Measurements from ENCODE around the gene CLDN14. TPM values are rescaled to one million over a fixed set of nuclear protein-coding genes. Genes with fewer than 3 reads are reported as not detected.

Gene CLDN14
- total and polyA plus RNA-seq, 5 experiments from 2014 or later = not detected

GRCh38 chr21:36491209-36491910 is 11.4 kb upstream of the CLDN14 start:
- peaks cover 0 to 15% (median 4%) of the 10 kb centered on the region in 5 donors for H3K27me3 Mint-ChIP-seq
- H3K27ac Mint-ChIP-seq = no peak overlapping the region
- H3K9me3 Mint-ChIP-seq = peaks cover 0 to 6% (median 0%) of the 10 kb centered on the region in 9 donors
- ATAC-seq (no peak), DNase-seq (no peak)
- H3K4me1 Mint-ChIP-seq = peaks cover 0 to 2% (median under 1%) of the 10 kb centered on the region in 4 donors
- H3K36me3 Mint-ChIP-seq = no peaks in the 10 kb centered on the region
- POLR2A ChIA-PET = no interaction called here
- no peak overlapping the region for H3K4me3 Mint-ChIP-seq

DNA sequence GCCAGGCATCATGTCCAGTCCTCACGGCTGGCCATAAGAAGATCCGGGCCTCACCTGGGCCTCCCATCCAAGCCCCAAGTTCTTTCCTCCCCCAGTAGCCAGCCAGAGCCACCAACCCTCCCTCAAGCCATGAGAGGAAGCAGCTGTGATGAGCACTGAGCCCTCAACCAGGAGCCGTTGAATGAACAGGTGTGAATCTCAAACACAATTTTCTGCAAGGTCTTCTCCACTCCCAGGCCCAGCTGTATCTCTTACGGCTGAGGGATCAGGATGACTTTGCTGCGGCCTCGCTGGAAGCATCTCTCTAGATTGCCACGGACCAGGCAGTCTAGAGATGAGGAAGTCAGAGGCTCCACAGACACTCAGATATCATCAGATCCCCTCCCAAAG is 9.8 kb upstream of the CLDN14 start:
- Mint-ChIP-seq H3K4me1 (peaks cover 0 to 2% (median under 1%) of the 10 kb centered on the region in 4 donors), H3K4me3 (no peak overlapping the region), H3K27me3 (peaks cover 0 to 15% (median 7%) of the 10 kb centered on the region in 5 donors), H3K27ac (no peak overlapping the region), H3K9me3 (peaks cover 0 to 2% (median 0%) of the 10 kb centered on the region in 9 donors), H3K36me3 (no peaks in the 10 kb centered on the region)
- DNase-seq = no peak
- ATAC-seq = no peak
- POLR2A ChIA-PET = no interaction called here

GRCh38 chr21:36489103-36489775 is 9.3 kb upstream of the CLDN14 start:
- H3K27ac Mint-ChIP-seq = no peak overlapping the region
- POLR2A ChIA-PET = no interaction called here
- peaks cover 0 to 15% (median 7%) of the 10 kb centered on the region in 5 donors for H3K27me3 Mint-ChIP-seq

DNA sequence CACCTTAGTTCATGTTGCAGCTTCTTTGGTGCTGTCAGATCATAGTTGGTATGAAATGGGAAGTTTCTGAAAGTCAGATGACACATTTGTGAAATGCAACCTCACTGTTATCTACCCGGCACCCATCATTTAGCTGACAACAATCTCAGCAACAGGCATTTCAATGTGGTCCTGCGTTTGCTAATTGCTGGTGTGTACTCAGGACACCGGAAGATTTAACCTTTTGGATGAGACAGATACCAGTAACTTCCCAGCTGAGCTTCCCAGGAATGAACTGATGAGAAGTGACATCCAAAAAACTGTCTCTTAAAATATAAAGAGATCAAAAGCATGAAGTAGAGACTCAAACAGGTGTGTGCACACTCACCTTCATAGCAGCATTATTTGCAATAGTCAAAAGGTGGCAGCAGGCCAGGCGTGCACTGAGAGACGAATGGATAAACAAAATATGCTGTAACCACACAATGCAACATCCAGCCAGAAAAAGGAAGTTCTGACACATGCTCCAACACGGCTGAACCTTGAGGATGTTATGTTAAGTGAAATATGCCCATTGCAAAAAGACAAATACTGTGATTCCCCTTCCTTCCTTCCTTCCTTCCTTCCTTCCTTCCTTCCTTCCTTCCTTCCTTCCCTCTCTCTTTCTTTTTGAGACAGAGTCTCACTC is 7.9 kb upstream of the CLDN14 start:
- Mint-ChIP-seq H3K4me1 (peaks cover 0 to 2% (median under 1%) of the 10 kb centered on the region in 4 donors), H3K36me3 (no peaks in the 10 kb centered on the region), H3K4me3 (no peak overlapping the region), H3K9me3 (no peaks in the 10 kb centered on the region), H3K27me3 (peaks cover 0 to 15% (median 7%) of the 10 kb centered on the region in 5 donors), H3K27ac (peak overlapping the region in 1 of 10 donors; percentile 72)
- ATAC-seq (no peak), DNase-seq (no peak)
- POLR2A ChIA-PET = no interaction called here

More at GRCh38 chr21:36489103-36489775, 9.3 kb upstream of the CLDN14 start:
- Mint-ChIP-seq H3K36me3 (no peaks in the 10 kb centered on the region), H3K4me3 (no peak overlapping the region), H3K4me1 (peaks cover 0 to 2% (median under 1%) of the 10 kb centered on the region in 4 donors), H3K9me3 (no peaks in the 10 kb centered on the region)
- DNase-seq = no peak
- no peak for ATAC-seq

GRCh38 chr21:36486246-36486645 is 6.3 kb upstream of the CLDN14 start:
- H3K4me1 Mint-ChIP-seq = peaks cover 0 to 2% (median under 1%) of the 10 kb centered on the region in 4 donors
- H3K9me3 Mint-ChIP-seq = no peaks in the 10 kb centered on the region
- no peak overlapping the region for H3K27ac Mint-ChIP-seq
- DNase-seq (no peak), ATAC-seq (no peak)
- no peak overlapping the region for H3K4me3 Mint-ChIP-seq
- H3K27me3 Mint-ChIP-seq = peaks cover 0 to 13% (median 7%) of the 10 kb centered on the region in 5 donors
- H3K36me3 Mint-ChIP-seq = no peaks in the 10 kb centered on the region
- POLR2A ChIA-PET = interaction anchor here (0.6 kb wide), 1 partner anchor 1722 kb away, joined by 5 read pairs; no protein-coding TSS in a partner anchor

GRCh38 chr21:36485476-36485875 is 5.6 kb upstream of the CLDN14 start:
- Mint-ChIP-seq H3K9me3 (no peaks in the 10 kb centered on the region), H3K27ac (no peak overlapping the region), H3K36me3 (no peaks in the 10 kb centered on the region), H3K4me1 (peaks cover 0 to 2% (median under 1%) of the 10 kb centered on the region in 4 donors), H3K4me3 (no peak overlapping the region), H3K27me3 (peaks cover 0 to 13% (median 7%) of the 10 kb centered on the region in 5 donors)
- DNase-seq (no peak), ATAC-seq (no peak)
- POLR2A ChIA-PET = no interaction called here

GRCh38 chr21:36483095-36483494 is 3.2 kb upstream of the CLDN14 start:
- ATAC-seq = no peak
- peaks cover 0 to 2% (median under 1%) of the 10 kb centered on the region in 4 donors for H3K4me1 Mint-ChIP-seq
- H3K9me3 Mint-ChIP-seq = no peaks in the 10 kb centered on the region
- POLR2A ChIA-PET = no interaction called here
- H3K27me3 Mint-ChIP-seq = peaks cover 0 to 13% (median 5%) of the 10 kb centered on the region in 5 donors
- H3K36me3 Mint-ChIP-seq = no peaks in the 10 kb centered on the region
- no peak overlapping the region for H3K4me3 Mint-ChIP-seq
- no peak for DNase-seq
- no peak overlapping the region for H3K27ac Mint-ChIP-seq

GRCh38 chr21:36482673-36483072 is 2.8 kb upstream of the CLDN14 start:
- peaks cover 0 to 2% (median 0%) of the 10 kb centered on the region in 4 donors for H3K4me1 Mint-ChIP-seq
- no peak for ATAC-seq
- POLR2A ChIA-PET = no interaction called here

GRCh38 chr21:36482181-36482580 is 2.3 kb upstream of the CLDN14 start:
- POLR2A ChIA-PET = no interaction called here
- peaks cover 0 to 2% (median 0%) of the 10 kb centered on the region in 4 donors for H3K4me1 Mint-ChIP-seq
- DNase-seq (no peak), ATAC-seq (no peak)
- H3K4me3 Mint-ChIP-seq = no peak overlapping the region
- H3K27me3 Mint-ChIP-seq = peaks cover 0 to 13% (median 2%) of the 10 kb centered on the region in 5 donors
- H3K9me3 Mint-ChIP-seq = no peaks in the 10 kb centered on the region
- no peaks in the 10 kb centered on the region for H3K36me3 Mint-ChIP-seq
- no peak overlapping the region for H3K27ac Mint-ChIP-seq

More at GRCh38 chr21:36482673-36483072, 2.8 kb upstream of the CLDN14 start:
- H3K4me3 Mint-ChIP-seq = no peak overlapping the region
- DNase-seq = no peak
- no peaks in the 10 kb centered on the region for H3K9me3 Mint-ChIP-seq
- H3K27me3 Mint-ChIP-seq = peaks cover 0 to 13% (median 2%) of the 10 kb centered on the region in 5 donors
- H3K27ac Mint-ChIP-seq = no peak overlapping the region
- no peaks in the 10 kb centered on the region for H3K36me3 Mint-ChIP-seq

- no peak for DNase-seq
- H3K36me3 Mint-ChIP-seq = no peaks in the 10 kb centered on the region
- peaks cover 0 to 11% (median 0%) of the 10 kb centered on the region in 5 donors for H3K27me3 Mint-ChIP-seq
- POLR2A ChIA-PET = no interaction called here
- no peak overlapping the region for H3K4me3 Mint-ChIP-seq
- no peak overlapping the region for H3K27ac Mint-ChIP-seq
- H3K4me1 Mint-ChIP-seq = peaks cover 0 to 1% (median 0%) of the 10 kb centered on the region in 4 donors
- no peak for ATAC-seq
- H3K9me3 Mint-ChIP-seq = no peaks in the 10 kb centered on the region
Measured at GRCh38 chr21:36481639-36482038, 1.7 kb upstream of the CLDN14 start.

GRCh38 chr21:36480618-36481017 is 696 bp upstream of the CLDN14 start:
- Mint-ChIP-seq H3K4me3 (no peak overlapping the region), H3K4me1 (no peaks in the 10 kb centered on the region), H3K27ac (no peak overlapping the region), H3K27me3 (peaks cover 0 to 1% (median 0%) of the 10 kb centered on the region in 5 donors), H3K9me3 (peaks cover 0 to 1% (median 0%) of the 10 kb centered on the region in 9 donors), H3K36me3 (no peaks in the 10 kb centered on the region)
- ATAC-seq = no peak
- POLR2A ChIA-PET = no interaction called here
- no peak for DNase-seq

- Mint-ChIP-seq H3K9me3 (peaks cover 0 to 1% (median 0%) of the 10 kb centered on the region in 9 donors), H3K27me3 (peaks cover 0 to 3% (median 0%) of the 10 kb centered on the region in 5 donors), H3K4me1 (no peaks in the 10 kb centered on the region), H3K36me3 (no peaks in the 10 kb centered on the region), H3K27ac (no peak overlapping the region), H3K4me3 (no peak overlapping the region)
- DNase-seq (no peak), ATAC-seq (no peak)
- POLR2A ChIA-PET = no interaction called here
Measured at GRCh38 chr21:36478941-36479340, 981 bp downstream of the CLDN14 start.

Data from naive thymus-derived CD8-positive, alpha-beta T cell (primary cell).